Medulla oblongata (tissue), 1 donor: Measurements from ENCODE around the gene XRCC1.
A peak's percentile ranks its signal among the peaks of the same experiment; 100 is the strongest.

ENCODE experiments used
- DNase-seq: peaks from one replicate; pipeline ENCODE4 v3.0.0-alpha.2; 2015; ENCODE audit errors: extremely low spot score

XRCC1 gene, protein sequence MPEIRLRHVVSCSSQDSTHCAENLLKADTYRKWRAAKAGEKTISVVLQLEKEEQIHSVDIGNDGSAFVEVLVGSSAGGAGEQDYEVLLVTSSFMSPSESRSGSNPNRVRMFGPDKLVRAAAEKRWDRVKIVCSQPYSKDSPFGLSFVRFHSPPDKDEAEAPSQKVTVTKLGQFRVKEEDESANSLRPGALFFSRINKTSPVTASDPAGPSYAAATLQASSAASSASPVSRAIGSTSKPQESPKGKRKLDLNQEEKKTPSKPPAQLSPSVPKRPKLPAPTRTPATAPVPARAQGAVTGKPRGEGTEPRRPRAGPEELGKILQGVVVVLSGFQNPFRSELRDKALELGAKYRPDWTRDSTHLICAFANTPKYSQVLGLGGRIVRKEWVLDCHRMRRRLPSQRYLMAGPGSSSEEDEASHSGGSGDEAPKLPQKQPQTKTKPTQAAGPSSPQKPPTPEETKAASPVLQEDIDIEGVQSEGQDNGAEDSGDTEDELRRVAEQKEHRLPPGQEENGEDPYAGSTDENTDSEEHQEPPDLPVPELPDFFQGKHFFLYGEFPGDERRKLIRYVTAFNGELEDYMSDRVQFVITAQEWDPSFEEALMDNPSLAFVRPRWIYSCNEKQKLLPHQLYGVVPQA

DNA sequence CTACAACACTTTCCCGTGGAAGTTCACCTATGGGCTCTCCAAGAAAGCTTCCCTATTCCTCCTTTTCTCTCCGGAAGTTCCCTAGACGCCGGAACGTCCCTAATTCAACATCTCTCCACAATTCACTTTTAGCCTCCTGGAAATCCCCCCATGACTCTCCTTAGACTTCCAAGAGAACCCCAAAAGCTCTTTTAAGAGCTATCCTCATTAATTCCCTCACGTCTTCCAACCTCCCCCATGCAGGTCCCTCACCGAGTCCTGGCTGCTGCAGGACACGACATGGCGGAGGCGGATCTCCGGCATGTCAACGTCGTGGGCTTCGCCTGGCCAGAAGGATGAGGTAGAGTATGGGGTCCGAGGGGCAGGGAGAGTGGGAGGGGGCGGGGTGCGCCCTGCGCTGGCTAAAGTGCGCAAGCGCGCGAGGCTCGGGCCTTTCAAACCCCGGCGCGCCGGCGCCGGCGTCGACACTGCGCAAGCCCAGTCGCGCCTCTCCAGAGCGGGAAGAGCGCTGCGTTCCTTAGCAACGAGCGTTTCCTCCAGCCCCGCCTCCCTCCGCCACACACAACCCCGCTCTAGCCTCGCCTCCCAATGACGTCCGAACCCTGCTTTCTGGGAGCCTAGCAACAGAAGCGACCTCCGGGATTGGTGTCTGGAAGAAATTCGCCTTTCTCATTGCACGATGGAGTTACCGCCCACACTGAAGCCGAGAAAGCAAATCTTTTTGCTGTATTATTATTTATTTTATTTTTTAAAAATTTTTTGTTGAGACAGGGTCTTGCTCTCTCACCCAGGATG is at the start of gene XRCC1, which contains the start of gene PINLYP:
TSS of gene XRCC1 (minus strand) at position 372 of the 795 bp plus-strand sequence. CDS start at position 303, 69 bp downstream.
TSS of gene PINLYP (plus strand) at position 646 of the 795 bp plus-strand sequence. CDS start 1,391 bp downstream, outside the sequence.
- DNase-seq: peak; percentile 99

- no peak for DNase-seq
Measured at GRCh38 chr19:43624933-43625332, 49.6 kb upstream of the XRCC1 start.

GRCh38 chr19:43623889-43624670 is 48.8 kb upstream of the XRCC1 start:
- no peak for DNase-seq

GRCh38 chr19:43622956-43623355 is 47.6 kb upstream of the XRCC1 start:
- no peak for DNase-seq

DNA sequence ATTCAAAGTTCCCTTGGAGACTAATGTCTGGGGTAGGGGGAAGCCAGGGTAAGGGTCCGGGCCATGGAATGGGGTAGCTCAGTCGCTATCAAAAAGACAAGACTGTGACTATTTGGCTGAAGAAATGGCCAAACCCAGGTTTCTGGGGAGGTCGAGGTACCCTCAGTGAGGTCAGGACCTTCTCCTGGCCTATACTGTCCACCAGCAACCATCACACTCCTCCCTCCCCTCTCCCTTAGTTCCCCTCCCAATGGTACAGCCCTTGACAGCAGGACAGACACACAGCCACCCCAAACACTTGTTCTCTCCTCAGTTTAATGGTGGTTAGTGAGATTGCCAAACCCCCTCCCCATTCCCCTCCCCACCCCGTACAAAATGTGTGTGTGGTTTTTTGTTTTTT is 46.7 kb upstream of the XRCC1 start:
- DNase-seq: no peak

GRCh38 chr19:43620061-43621001 is 45.0 kb upstream of the XRCC1 start:
- no peak for DNase-seq

DNA sequence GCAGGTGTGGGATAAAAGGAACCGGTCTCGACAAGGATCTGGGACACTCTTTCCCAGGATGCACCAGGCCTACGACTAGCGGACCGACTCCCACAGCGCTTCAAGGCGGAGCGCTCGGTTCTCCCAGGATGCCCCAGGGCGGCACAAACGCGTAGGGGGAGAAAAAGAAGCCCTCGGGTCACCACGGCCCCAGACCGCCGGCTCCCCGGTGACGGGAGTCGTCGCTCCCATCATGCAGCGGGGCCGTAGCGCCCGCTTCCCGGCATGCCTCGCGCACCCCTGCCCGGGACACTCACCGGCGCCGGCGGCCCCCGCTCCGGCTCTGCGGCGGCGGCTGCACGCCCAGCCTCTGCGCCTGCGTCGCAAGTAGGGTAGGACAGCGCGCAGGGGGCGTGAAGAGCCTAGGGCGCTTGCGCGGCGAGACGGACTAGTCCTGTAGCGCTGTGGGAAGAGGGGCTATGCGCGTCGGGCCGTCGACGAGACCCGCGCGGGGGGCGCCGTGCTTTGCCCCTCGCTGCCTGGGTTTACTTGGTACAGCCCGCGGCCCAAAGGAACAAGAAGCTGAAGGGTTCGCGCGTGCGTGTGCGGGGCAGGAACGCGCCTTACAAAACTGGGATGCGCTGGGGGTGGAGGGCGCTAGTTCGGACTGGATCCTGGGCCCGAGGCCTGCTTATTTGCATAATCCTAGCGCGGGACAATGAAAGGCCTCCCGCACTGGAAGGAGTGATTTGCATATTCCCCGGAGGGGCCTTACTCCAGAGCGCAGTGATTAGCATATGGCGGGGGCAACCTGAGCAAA is 44.1 kb upstream of the XRCC1 start, which contains the start of gene ZNF428:
TSS of gene ZNF428 (minus strand) at position 368 of the 799 bp plus-strand sequence. CDS start 5,325 bp downstream, outside the sequence.
- peak; percentile 92 for DNase-seq

DNA sequence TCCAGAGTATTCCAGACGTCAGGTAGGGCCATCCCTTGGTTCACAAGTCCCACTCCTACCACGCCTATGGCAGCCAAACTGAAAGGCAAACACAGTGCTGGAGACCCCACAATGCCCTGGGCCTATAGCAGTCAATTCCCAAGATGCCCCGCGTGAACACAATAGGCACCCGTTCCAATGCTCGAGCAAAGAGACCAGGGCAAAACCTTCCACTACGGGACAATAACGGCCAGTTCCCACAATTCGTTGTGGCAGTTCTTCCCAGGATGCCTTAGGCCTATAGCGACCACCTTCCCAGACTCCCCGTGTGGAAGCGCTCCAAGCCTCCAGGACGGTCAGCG is 43.6 kb upstream of the XRCC1 start:
- peak; percentile 71 for DNase-seq

DNA sequence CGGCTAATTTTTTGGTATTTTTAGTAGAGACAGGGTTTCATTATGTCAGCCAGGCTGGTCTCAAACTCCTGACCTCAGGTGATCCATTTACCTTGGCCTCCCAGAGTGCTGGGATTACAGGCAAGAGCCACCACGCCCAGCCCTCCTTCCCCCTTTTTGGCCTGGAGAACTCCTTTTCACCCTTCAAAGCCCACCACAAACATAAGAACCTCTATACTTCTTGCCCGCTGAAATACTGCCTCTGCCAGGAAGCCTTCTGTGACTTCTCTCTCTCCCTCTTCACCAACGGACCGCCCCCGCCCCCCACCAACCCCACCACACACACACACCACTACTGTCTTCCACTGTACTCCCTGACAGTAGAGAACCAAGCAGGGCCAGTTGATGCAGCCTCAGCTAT is 41.6 kb upstream of the XRCC1 start:
- no peak for DNase-seq

DNA sequence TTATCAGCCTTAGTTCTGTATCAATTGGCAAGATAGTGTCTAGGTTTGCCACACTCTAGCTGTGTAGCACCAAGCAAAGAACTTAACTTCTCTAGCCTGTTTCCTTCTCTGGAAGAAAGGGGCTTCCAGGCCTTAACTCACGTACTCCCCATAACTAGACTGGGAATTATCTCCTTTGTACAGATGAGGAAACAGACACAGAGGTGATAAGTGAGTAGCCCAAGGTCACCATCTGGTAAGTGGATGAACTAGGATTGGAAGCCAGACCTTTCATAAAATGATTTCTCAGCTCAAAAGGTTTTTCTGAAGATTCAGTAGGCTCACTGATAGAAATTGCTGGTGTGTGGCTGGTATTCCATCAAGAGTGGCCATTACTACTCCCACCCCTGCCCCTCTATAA is 41.0 kb upstream of the XRCC1 start:
- DNase-seq: no peak

DNA sequence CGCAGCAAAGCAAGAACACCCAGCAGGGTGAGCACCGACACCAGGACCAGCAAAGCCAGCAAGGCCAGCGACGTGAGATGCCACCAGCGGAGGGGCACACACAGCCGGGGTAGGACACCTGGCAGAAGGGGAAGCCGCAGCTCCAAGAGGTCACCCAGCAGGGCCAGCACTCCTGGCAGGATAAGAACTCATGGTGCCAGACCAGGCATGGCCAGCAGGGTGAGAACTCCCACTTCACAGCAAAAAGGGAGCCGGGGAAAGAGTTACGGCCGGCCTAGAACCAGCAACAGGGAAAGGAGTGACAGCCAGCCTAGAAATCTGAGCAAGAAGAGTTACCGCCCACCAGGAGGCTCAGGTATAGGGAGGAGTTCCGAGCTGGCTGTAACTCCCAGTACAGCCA is 37.0 kb upstream of the XRCC1 start:
- no peak for DNase-seq

DNA sequence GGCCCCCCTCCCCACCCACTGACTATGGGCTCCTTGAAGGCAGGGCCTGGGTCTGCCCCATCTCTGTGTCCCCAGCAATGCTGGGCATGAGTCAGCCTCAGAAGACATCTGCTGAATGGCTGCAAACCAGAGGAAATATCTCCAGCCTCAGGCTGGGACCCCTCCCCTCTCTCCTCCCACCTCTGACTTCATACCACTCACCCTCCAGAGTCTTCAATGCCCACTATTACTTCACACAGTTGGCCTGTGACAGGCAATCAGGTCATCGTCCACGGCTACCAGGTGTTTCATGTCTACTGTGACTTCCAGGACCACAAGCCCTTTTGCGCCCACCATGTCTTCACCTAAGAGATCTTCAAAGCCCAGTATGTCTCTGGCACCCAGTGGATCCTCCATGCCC is 36.5 kb upstream of the XRCC1 start, which contains the start of gene SRRM5:
TSS of gene SRRM5 (plus strand) at position 301 of the 400 bp plus-strand sequence. CDS start at position 335, 34 bp downstream.
- DNase-seq: no peak

DNA sequence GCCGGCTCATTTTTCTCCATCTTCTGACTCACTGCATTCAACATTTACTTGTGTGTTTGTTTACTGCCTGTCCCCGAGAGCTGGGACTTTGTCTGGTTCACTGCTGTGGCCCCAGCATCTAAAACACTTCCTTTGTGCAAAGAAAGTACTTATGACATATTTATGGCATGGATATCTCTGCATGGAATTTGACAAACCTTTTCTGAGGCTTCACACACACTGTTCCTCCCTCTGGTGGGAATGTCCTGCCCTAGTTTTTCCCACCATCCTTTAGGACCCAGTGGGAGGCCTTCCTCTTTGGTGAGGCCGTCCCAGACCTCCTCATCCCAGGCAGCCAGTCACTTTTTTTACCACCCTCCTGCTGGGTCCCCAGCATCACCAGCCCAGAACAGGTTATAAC is 35.2 kb upstream of the XRCC1 start:
- no peak for DNase-seq

DNA sequence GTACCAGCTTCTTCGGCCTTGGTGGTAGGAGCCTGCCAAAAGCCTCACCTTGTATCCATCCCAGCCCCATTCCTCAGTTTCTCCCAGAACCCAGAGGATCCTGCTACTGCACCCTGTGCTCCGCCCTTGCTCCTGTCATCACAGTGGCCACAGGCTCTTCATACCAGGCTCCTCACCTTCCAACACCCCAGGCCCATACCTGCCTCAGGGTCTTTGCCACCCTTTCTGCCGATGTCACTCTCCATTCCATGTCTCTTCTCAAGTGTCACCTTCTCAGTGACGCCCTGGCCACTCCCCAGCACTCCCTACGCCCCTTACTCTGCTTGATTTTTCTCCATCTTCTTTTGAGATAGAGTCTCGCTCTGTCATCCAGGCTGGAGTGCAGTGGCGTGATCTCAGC is 34.5 kb upstream of the XRCC1 start:
- no peak for DNase-seq

- no peak for DNase-seq
Measured at GRCh38 chr19:43607238-43608205, 32.2 kb upstream of the XRCC1 start.

GRCh38 chr19:43606569-43607229 is 31.4 kb upstream of the XRCC1 start:
- no peak for DNase-seq

DNA sequence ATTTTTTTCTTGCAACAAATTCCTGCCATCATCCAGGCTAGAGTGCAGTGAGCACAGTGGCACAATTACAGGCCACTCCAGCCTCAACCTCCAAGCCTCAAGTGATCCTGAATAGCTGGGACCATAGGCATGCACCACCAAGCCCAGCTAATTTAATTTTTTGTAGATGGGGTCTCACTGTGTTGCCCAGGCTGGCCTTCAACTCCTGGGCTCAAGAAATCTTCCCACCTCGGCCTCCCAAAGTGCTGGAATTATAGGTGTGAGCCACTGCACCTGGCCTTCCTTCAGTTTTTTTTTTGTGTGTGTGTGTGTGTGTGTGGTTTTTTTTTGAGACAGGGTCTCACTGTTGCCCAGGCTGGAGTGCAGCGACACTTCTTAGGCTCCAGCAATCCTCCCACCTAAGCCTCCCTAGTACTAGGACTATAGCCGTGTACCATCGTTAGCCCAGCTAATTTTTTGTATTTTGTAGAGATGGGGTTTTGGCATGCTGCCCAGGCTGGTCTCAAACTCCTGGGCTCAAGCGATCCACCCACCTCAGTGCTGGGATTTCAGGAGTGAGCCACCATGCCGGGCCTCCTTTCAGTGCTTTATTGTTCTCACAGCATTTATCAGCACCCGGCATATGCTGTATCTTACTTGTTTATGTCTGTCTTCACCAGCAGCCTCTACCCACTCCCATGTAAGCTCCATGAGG is 30.7 kb upstream of the XRCC1 start:
- no peak for DNase-seq
